Transverse colon (tissue), 4 donors: ENCODE measurements around the gene MANSC4. TPM values are rescaled to one million over a fixed set of nuclear protein-coding genes. Genes with fewer than 3 reads are reported as not detected.
A peak's percentile ranks its signal among the peaks of the same experiment; 100 is the strongest.
"Not testable (repeated sequence)": the region's sequence is repeated elsewhere in the genome, so short reads cannot be mapped to it uniquely, and the experiment has no call there.

Source experiments
- DNase-seq: peaks from one replicate; pipeline ENCODE4 v3.0.0-alpha.2; 2019
- H3K27ac ChIP-seq, 4 donors: fragments of 200-600 bp; sonication (generic); 2 replicates each; pipeline ENCODE4 v1.5.1; 2016 to 2018; ENCODE audit warnings: inconsistent platforms in 4 of 4
- H3K27me3 ChIP-seq: fragments of 200-600 bp; sonication (generic); 2 replicates; pipeline ENCODE4 v1.5.1; 2017; ENCODE audit warnings: inconsistent platforms
- H3K36me3 ChIP-seq, 4 donors: fragments of 200-600 bp; sonication (generic); 2 replicates each; pipeline ENCODE4 v1.5.1; 2017 to 2019; ENCODE audit warnings: inconsistent platforms in 4 of 4
- H3K4me1 ChIP-seq, 4 donors: fragments of 200-600 bp; sonication (generic); 2 replicates each; pipeline ENCODE4 v1.5.1; 2017 to 2020; ENCODE audit warnings: inconsistent platforms in 4 of 4
- H3K4me3 ChIP-seq, 4 donors: fragments of 200-600 bp; sonication (generic); 1 replicate in 1 of 4; 2 replicates in 3 of 4; pipeline versions ENCODE4 v1.5.1 to v1.6.1; 2017 to 2019; ENCODE audit warnings: inconsistent platforms in 4 of 4
- H3K9me3 ChIP-seq, 2 donors: fragments of 200-600 bp; sonication (generic); 2 replicates each; pipeline ENCODE4 v1.5.1; 2017 to 2019; ENCODE audit warnings: inconsistent platforms in 2 of 2
- CTCF ChIP-seq, 5 experiments: fragments of 200-600 bp in 3 of 5; fragments of 450-650 bp in 2 of 5; sonication (generic) in 3 of 5; IDR thresholded peaks; 1 replicate in 2 of 5; 2 replicates in 3 of 5; pipeline ENCODE4 v1.5.1; 2016 to 2017; ENCODE audit warnings: antibody characterized with exemption in 5 of 5, inconsistent platforms in 3 of 5, mild to moderate bottlenecking in 2 of 5, moderate library complexity in 1 of 5
- EP300 ChIP-seq: sonication (generic); formaldehyde crosslinking; IDR thresholded peaks from one replicate; pipeline ENCODE4 v1.6.1; 2017; ENCODE audit warnings: antibody characterized with exemption, low read depth
- POLR2A ChIP-seq: fragments of 450-650 bp; IDR thresholded peaks from one replicate; pipeline ENCODE4 v1.6.1; 2016; ENCODE audit warnings: antibody characterized with exemption, mild to moderate bottlenecking, moderate library complexity
- POLR2AphosphoS5 ChIP-seq, 3 donors: sonication (generic); formaldehyde crosslinking; IDR thresholded peaks; one replicate each; pipeline ENCODE4 v1.6.1; 2016; ENCODE audit warnings: antibody characterized with exemption in 3 of 3
- WGBS, 2 donors: methylation state at CpG; one replicate each; pipeline ENCODE4 v1.1.5; 2018; ENCODE audit warnings: low coverage in 1 of 2; 5-methylcytosine and 5-hydroxymethylcytosine counted together
- in situ Hi-C, 4 donors: fragments of 200-750 bp; cut with MboI; loops; one replicate each; pipeline versions ENCODE4 v1.15.0 to v1.15.1; 2017; ENCODE audit warnings: low sequenced_read_pairs in 3 of 4, low pct_ligation_motif_present in 1 of 4, low pct_unique_long_range_greater_than_20kb in 1 of 4
- intact Hi-C: fragments of 100-400 bp; cut with DNase I; formaldehyde crosslinking; loops from one replicate; pipeline ENCODE4 v1.15.1; 2023; ENCODE audit warnings: low total_unique reads
- total RNA-seq, 4 donors: library from RNA; depleted of rRNA; stranded (reverse); fragments of >200 nt; gene quantifications; one replicate each; pipeline ENCODE4 v1.1.0, GENCODE V29; 2016

Gene MANSC4
- total RNA-seq, 4 donors from 2014 or later = not detected

GRCh38 chr12:27751386-27752047, 28.5 kb downstream of the MANSC4 start:
- Histone ChIP-seq H3K9me3 (no peaks in the 10 kb centered on the region), H3K27me3 (no peaks in the 10 kb centered on the region), H3K4me1 (peaks cover 9 to 63% (median 26%) of the 10 kb centered on the region in 4 donors), H3K27ac (peak overlapping the region; percentile 55 to 75 (median 64)), H3K36me3 (peaks cover 0 to 10% (median 3%) of the 10 kb centered on the region in 4 donors), H3K4me3 (no peak overlapping the region)
- intact Hi-C loops (no loop called here), in situ Hi-C loops (no loop called here)
- no peak for TF ChIP-seq POLR2A
- no peak for TF ChIP-seq CTCF (IDR thresholded peaks at IDR 0.05)
- no peak for TF ChIP-seq EP300
- peak in 2 of 3 donors; percentile 73 to 84 for TF ChIP-seq POLR2AphosphoS5 (IDR thresholded peaks at IDR 0.05)
- peak; percentile 87 for DNase-seq
- 72% methylated on average over 15 of the region's 15 CpGs; no CpG with 5 or more reads in 1 of the 2 donors for WGBS, 2 donors

- in situ Hi-C loops = loop anchor here in 1 of 4 donors (25.0 kb wide), 1 partner anchor 190 kb away; no protein-coding TSS in a partner anchor
- no peak for DNase-seq
- Histone ChIP-seq H3K9me3 (no peaks in the 10 kb centered on the region), H3K27me3 (no peaks in the 10 kb centered on the region), H3K36me3 (no peaks in the 10 kb centered on the region), H3K4me1 (peaks cover 9 to 36% (median 20%) of the 10 kb centered on the region in 4 donors), H3K27ac (peak overlapping the region; percentile 69 to 79 (median 74)), H3K4me3 (no peak overlapping the region)
- TF ChIP-seq POLR2A (no peak), EP300 (no peak), CTCF (IDR thresholded peaks at IDR 0.05) (no peak), POLR2AphosphoS5 (IDR thresholded peaks at IDR 0.05) (no peak)
- 59 to 61% methylated on average over 3 of the region's 3 CpGs for WGBS, 2 donors
- intact Hi-C loops = no loop called here
These were observed 32.8 kb downstream of the MANSC4 start for GRCh38 chr12:27747111-27747820.

- Histone ChIP-seq H3K4me1 (peaks cover 9 to 28% (median 18%) of the 10 kb centered on the region in 4 donors), H3K27ac (peak overlapping the region in 1 of 4 donors; percentile 69)
- DNase-seq, H3K4me3 ChIP-seq, H3K9me3 ChIP-seq, H3K36me3 ChIP-seq, H3K27me3 ChIP-seq, intact Hi-C loops: not testable (repeated sequence)
- 82% methylated on average over 1 of the region's 1 CpG; no CpG with 5 or more reads in 1 of the 2 donors for WGBS, 2 donors
- in situ Hi-C loops = loop anchor here in 1 of 4 donors (25.0 kb wide), 1 partner anchor 192 kb away; no protein-coding TSS in a partner anchor
These were observed 34.3 kb downstream of the MANSC4 start for GRCh38 chr12:27745734-27746133.

- intact Hi-C loops = no loop called here
- Histone ChIP-seq H3K4me3 (no peak overlapping the region), H3K36me3 (peaks cover 0 to 6% (median 0%) of the 10 kb centered on the region in 4 donors), H3K9me3 (no peaks in the 10 kb centered on the region), H3K4me1 (peaks cover 9 to 26% (median 16%) of the 10 kb centered on the region in 4 donors), H3K27me3 (no peaks in the 10 kb centered on the region), H3K27ac (no peak overlapping the region)
- WGBS, 2 donors = 99 to 100% methylated on average over 3 to 5 of the region's 5 CpGs
- TF ChIP-seq POLR2AphosphoS5 (IDR thresholded peaks at IDR 0.05) (no peak), EP300 (no peak), CTCF (IDR thresholded peaks at IDR 0.05) (no peak), POLR2A (no peak)
- no peak for DNase-seq
- in situ Hi-C loops = loop anchor here in 1 of 4 donors (25.0 kb wide), 1 partner anchor 194 kb away; no protein-coding TSS in a partner anchor
These were observed 36.4 kb downstream of the MANSC4 start for GRCh38 chr12:27743601-27744000.

- in situ Hi-C loops (loop anchor here in 3 of 4 donors (5.0 to 25.0 kb wide), 4 partner anchors 80 to 210 kb away; no protein-coding TSS in a partner anchor), intact Hi-C loops (loop anchor here (10.0 kb wide), 2 partner anchors 80 to 200 kb away; no protein-coding TSS in a partner anchor)
- DNase-seq, H3K27ac ChIP-seq, H3K9me3 ChIP-seq, H3K4me3 ChIP-seq, H3K27me3 ChIP-seq, H3K4me1 ChIP-seq: not testable (repeated sequence)
- 94 to 96% methylated on average over 4 to 9 of the region's 9 CpGs for WGBS, 2 donors
- H3K36me3 ChIP-seq = peaks cover 0 to 34% (median 11%) of the 10 kb centered on the region in 4 donors
These were observed 45.7 kb downstream of the MANSC4 start for GRCh38 chr12:27734321-27734720.
